Liver (tissue), 3 donors: ENCODE results near the gene MEGF10.

Source experiments
- CTCF ChIP-seq: fragments of 150-350 bp; IDR thresholded peaks from 2 replicates; pipeline ENCODE4 v1.5.1; 2017; ENCODE audit warnings: improper control_type of control experiment, low read depth, low read length; ENCODE audit not compliant: missing input control
- RAD21 ChIP-seq, 2 donors: IDR thresholded peaks; 2 replicates each; pipeline ENCODE4 v1.6.1; 2016; ENCODE audit warnings: antibody characterized with exemption in 2 of 2, mild to moderate bottlenecking in 2 of 2
- donor health status: healthy.
- donor health status: healthy.

GRCh38 chr5:127306036-127306435 is 15.4 kb downstream of the MEGF10 start:
- no peak for TF ChIP-seq RAD21 (IDR thresholded peaks at IDR 0.05)
- no peak for TF ChIP-seq CTCF
